ENCODE data around the gene SIGLEC1. TPM values are rescaled to one million over a fixed set of nuclear protein-coding genes. Genes with fewer than 3 reads are reported as not detected.

SIGLEC1 gene
- total RNA-seq, 4 donors from 2014 or later = 5.2 to 33.9 (median 13.1) TPM

- DNase-seq (ENCODE audit: low spot score in 2 of 2) = no peak
- Histone ChIP-seq H3K27me3 (peaks cover 0 to 22% of the 10 kb centered on the region in 2 donors), H3K4me1 (peaks cover 0 to 4% (median 0%) of the 10 kb centered on the region in 4 donors), H3K27ac (no peak overlapping the region), H3K36me3 (peaks cover 0 to 33% (median 0%) of the 10 kb centered on the region in 3 donors), H3K4me3 (no peak overlapping the region), H3K9me3 (no peaks in the 10 kb centered on the region)
- WGBS, 2 donors = 92 to 93% methylated on average over 8 of the region's 8 CpGs
- TF ChIP-seq EP300 (IDR thresholded peaks at IDR 0.05) = no peak
- TF ChIP-seq POLR2A (IDR thresholded peaks at IDR 0.05) = no peak
- no peak for TF ChIP-seq CTCF (IDR thresholded peaks at IDR 0.05)
Observed at GRCh38 chr20:3667434-3668037, 44.9 kb downstream of the SIGLEC1 start.

- peaks cover 0 to 11% (median 4%) of the 10 kb centered on the region in 4 donors for H3K4me1 ChIP-seq
- peaks cover 0 to 44% of the 10 kb centered on the region in 2 donors for H3K27me3 ChIP-seq
- H3K9me3 ChIP-seq = no peaks in the 10 kb centered on the region
- no peak for DNase-seq (ENCODE audit: low spot score in 2 of 2)
- WGBS, 2 donors = 80 to 90% methylated on average over 2 of the region's 2 CpGs
- TF ChIP-seq EP300 (IDR thresholded peaks at IDR 0.05) (no peak), POLR2A (IDR thresholded peaks at IDR 0.05) (no peak), CTCF (IDR thresholded peaks at IDR 0.05) (no peak)
- H3K36me3 ChIP-seq = peaks cover 0 to 5% (median 0%) of the 10 kb centered on the region in 3 donors
- no peak overlapping the region for H3K27ac ChIP-seq
- H3K4me3 ChIP-seq = no peak overlapping the region
Observed at GRCh38 chr20:3663858-3664257, 48.5 kb downstream of the SIGLEC1 start.

- Histone ChIP-seq H3K4me1 (peaks cover 0 to 11% (median 4%) of the 10 kb centered on the region in 4 donors), H3K9me3 (no peaks in the 10 kb centered on the region), H3K36me3 (peaks cover 0 to 1% (median 0%) of the 10 kb centered on the region in 3 donors), H3K27me3 (peaks cover 0 to 48% of the 10 kb centered on the region in 2 donors), H3K4me3 (no peak within 1 kb of the TSS), H3K27ac (no peak within 1 kb of the TSS)
- 61 to 72% methylated on average over 19 of the region's 19 CpGs for WGBS, 2 donors
- DNase-seq (ENCODE audit: low spot score in 2 of 2) = no peak
- no peak for TF ChIP-seq POLR2A (IDR thresholded peaks at IDR 0.05)
- no peak for TF ChIP-seq CTCF (IDR thresholded peaks at IDR 0.05)
- no peak for TF ChIP-seq EP300 (IDR thresholded peaks at IDR 0.05)
Observed at GRCh38 chr20:3663031-3663701, 49.2 kb downstream of the SIGLEC1 start, which contains the start of gene GFRA4. Gene GFRA4, minus strand, starts transcription at chr20:3663399. Its CDS starts 0 bp downstream, at chr20:3663399.

Other genes starting within 250 kb of the SIGLEC1 start
- gene ATRN, start 241.6 kb downstream of the SIGLEC1 start, total RNA-seq = 10 to 100 TPM; 24.0 to 31.5 (median 26.4) TPM
- gene GFRA4, start 49.2 kb downstream of the SIGLEC1 start, total RNA-seq = not detected
- 100 to 1,000 TPM; 162 to 385 (median 274) TPM for gene ADAM33, start 30.6 kb downstream of the SIGLEC1 start, total RNA-seq
- gene HSPA12B, start 20.1 kb upstream of the SIGLEC1 start, total RNA-seq = 10 to 100 TPM; 12.7 to 30.9 (median 18.7) TPM
- 10 to 100 TPM; 14.4 to 32.4 (median 22.2) TPM for gene ADISSP, start 55.2 kb upstream of the SIGLEC1 start, total RNA-seq
- gene SPEF1, start 68.8 kb upstream of the SIGLEC1 start, total RNA-seq = 1 to 10 TPM in 2 of 4 donors, not detected in 2; 1.1 to 1.8 TPM
- gene CENPB, start 74.1 kb upstream of the SIGLEC1 start, total RNA-seq = 100 to 1,000 TPM in 2 of 4 donors, 10 to 100 TPM in 2; 72.8 to 109 (median 100) TPM
- 10 to 100 TPM; 33.0 to 65.4 (median 43.9) TPM for gene CDC25B, start 83.7 kb upstream of the SIGLEC1 start, total RNA-seq
- 10 to 100 TPM in 3 of 4 donors, 1 to 10 TPM in 1; 9.4 to 20.7 (median 14.9) TPM for gene AP5S1, start 107.9 kb upstream of the SIGLEC1 start, total RNA-seq
- 10 to 100 TPM; 34.5 to 49.8 (median 39.3) TPM for gene MAVS, start 134.2 kb upstream of the SIGLEC1 start, total RNA-seq
- gene PANK2, start 176.8 kb upstream of the SIGLEC1 start, total RNA-seq = 10 to 100 TPM; 58.2 to 79.7 (median 64.2) TPM